Lung (tissue), 12 donors: ENCODE measurements around the gene LENG1. TPM values are rescaled to one million over a fixed set of nuclear protein-coding genes. Genes with fewer than 3 reads are reported as not detected.

ENCODE experiments used
- ATAC-seq: fragments of 200-7000 bp; cut with Tn5 transposase; one replicate; pipeline ENCODE4 v1.9.1; 2020; ENCODE audit warnings: moderate number of reproducible peaks; ENCODE audit not compliant: insufficient read depth, low FRiP score
- DNase-seq, 3 donors: peaks; one replicate each; pipeline ENCODE4 v3.0.0-alpha.2; 2013 to 2017
- H3K27ac ChIP-seq, 2 donors: one replicate each; pipeline ENCODE4 v1.5.1; 2013; ENCODE audit warnings: mild to moderate bottlenecking in 2 of 2, moderate library complexity in 2 of 2, control low read depth in 1 of 2, inconsistent platforms in 1 of 2, low read depth in 1 of 2, low read length in 1 of 2
- H3K27me3 ChIP-seq, 3 donors: one replicate each; pipeline ENCODE4 v1.5.1; 2013; ENCODE audit warnings: low read length in 2 of 3; ENCODE audit not compliant: control insufficient read depth in 3 of 3, insufficient read depth in 3 of 3
- H3K36me3 ChIP-seq, 4 donors: one replicate each; pipeline ENCODE4 v1.5.1; 2013; ENCODE audit warnings: low read length in 4 of 4, mild to moderate bottlenecking in 1 of 4, moderate library complexity in 1 of 4; ENCODE audit not compliant: control insufficient read depth in 4 of 4, insufficient read depth in 4 of 4
- H3K4me1 ChIP-seq, 5 donors: one replicate each; pipeline ENCODE4 v1.5.1; 2013; ENCODE audit warnings: low read length in 5 of 5, mild to moderate bottlenecking in 2 of 5, moderate library complexity in 1 of 5; ENCODE audit not compliant: control insufficient read depth in 5 of 5, insufficient read depth in 5 of 5
- H3K4me3 ChIP-seq: one replicate; pipeline ENCODE4 v1.5.1; 2013; ENCODE audit warnings: mild to moderate bottlenecking, control low read depth, moderate library complexity
- H3K9ac ChIP-seq, 2 donors: one replicate each; pipeline ENCODE4 v1.5.1; 2013; ENCODE audit warnings: low read length in 2 of 2, control low read depth in 1 of 2; ENCODE audit not compliant: insufficient read depth in 1 of 2
- H3K9me3 ChIP-seq, 4 donors: one replicate each; pipeline ENCODE4 v1.5.1; 2013; ENCODE audit warnings: low read length in 3 of 4, mild to moderate bottlenecking in 1 of 4, moderate library complexity in 1 of 4; ENCODE audit not compliant: control insufficient read depth in 4 of 4, insufficient read depth in 3 of 4
- WGBS, 2 donors: extraction: QIAGEN DNeasy Blood & Tissue Kit; methylation state at CpG; one replicate each; pipeline ENCODE4 v1.1.7; 2013; 5-methylcytosine and 5-hydroxymethylcytosine counted together
- polyA plus RNA-seq, 2 donors: library from polyadenylated mRNA; stranded (reverse); fragments of 200-250 nt; gene quantifications; one replicate each; pipeline ENCODE4 v1.2.1, GENCODE V29; 2013
- total RNA-seq, 2 donors: library from RNA; depleted of rRNA in 1 of 2; stranded (reverse); fragments of >200 nt in 1 of 2; gene quantifications; one replicate each; pipeline ENCODE4 v1.2.1, GENCODE V29; 2014 to 2021
- TF ChIP-seq, protein P1 (sequence below): IDR thresholded peaks from 2 replicates; pipeline ENCODE4 v1.5.1; 2012; ENCODE audit warnings: mild to moderate bottlenecking; ENCODE audit errors: control extremely low read depth, extremely low read depth
- donor health status: control.
- donor health status: control.
- donor health status: Bipolar disorder and iron deficiency.
- donor health status: healthy.
- donor health status: DM: yes; HTN: yes; CAD: no.

The LENG1 gene
- total and polyA plus RNA-seq, 4 donors, result 3.8 to 17.1 (median 8.2) TPM

DNA sequence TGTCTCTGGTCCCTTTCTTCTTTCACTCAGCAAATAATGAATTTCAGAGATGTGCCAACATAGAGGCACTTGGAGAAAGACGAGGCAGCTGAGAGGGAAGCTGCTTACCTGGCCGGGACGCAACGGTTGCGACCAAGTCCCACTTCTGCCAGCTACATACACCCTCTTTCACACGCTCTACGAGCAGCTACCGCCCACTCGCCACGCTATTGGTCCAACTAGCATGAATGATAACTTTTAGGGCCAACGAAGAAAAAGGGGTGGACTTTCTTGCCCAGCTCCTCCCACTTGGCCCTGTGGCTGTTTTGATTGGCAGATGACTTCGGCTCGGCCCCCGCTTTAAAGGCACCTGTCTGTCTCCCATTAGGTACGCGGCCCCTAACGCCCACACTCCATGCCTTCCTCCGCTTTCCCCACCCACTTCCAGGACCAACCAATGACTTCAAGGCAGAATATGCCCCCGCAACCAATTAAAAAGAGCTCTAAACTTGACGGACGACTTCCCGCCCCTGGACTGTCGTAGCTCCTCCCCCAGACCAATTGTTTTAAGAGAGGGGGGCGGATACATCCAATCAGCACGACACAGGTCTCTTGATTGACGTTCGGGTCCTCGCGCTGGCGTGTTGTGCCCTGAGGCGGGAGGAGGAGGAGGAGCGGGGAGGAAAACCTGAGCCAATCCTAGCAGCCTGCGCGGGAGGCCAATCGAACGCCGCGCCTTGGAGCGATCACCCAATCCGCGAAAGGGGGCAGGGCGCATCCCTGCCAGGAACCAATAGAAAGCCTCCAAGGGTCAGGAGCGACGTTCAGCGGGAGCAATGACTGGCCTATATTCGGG is 22.4 kb downstream of the LENG1 start:
- peaks cover 0 to 31% (median 16%) of the 10 kb centered on the region in 5 donors for H3K4me1 ChIP-seq
- peak overlapping the region; percentile 38 to 61 for H3K27ac ChIP-seq
- no peak overlapping the region for H3K4me3 ChIP-seq
- H3K9ac ChIP-seq, result peak overlapping the region in 1 of 2 donors; percentile 50
- TF ChIP-seq, protein P1, sequence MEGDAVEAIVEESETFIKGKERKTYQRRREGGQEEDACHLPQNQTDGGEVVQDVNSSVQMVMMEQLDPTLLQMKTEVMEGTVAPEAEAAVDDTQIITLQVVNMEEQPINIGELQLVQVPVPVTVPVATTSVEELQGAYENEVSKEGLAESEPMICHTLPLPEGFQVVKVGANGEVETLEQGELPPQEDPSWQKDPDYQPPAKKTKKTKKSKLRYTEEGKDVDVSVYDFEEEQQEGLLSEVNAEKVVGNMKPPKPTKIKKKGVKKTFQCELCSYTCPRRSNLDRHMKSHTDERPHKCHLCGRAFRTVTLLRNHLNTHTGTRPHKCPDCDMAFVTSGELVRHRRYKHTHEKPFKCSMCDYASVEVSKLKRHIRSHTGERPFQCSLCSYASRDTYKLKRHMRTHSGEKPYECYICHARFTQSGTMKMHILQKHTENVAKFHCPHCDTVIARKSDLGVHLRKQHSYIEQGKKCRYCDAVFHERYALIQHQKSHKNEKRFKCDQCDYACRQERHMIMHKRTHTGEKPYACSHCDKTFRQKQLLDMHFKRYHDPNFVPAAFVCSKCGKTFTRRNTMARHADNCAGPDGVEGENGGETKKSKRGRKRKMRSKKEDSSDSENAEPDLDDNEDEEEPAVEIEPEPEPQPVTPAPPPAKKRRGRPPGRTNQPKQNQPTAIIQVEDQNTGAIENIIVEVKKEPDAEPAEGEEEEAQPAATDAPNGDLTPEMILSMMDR, result no peak
- no peaks in the 10 kb centered on the region for H3K27me3 ChIP-seq
- DNase-seq (peak; percentile 100), ATAC-seq (peak; percentile 92)
- WGBS, 2 donors, result 0 to 1% methylated on average over 45 to 46 of the region's 46 CpGs
- no peaks in the 10 kb centered on the region for H3K9me3 ChIP-seq
- peaks cover 0 to 13% (median 7%) of the 10 kb centered on the region in 4 donors for H3K36me3 ChIP-seq

- no peak overlapping the region for H3K4me3 ChIP-seq
- TF ChIP-seq, protein P1, result no peak
- peak overlapping the region; percentile 26 to 50 for H3K9ac ChIP-seq
- ATAC-seq (no peak), DNase-seq (no peak)
- peaks cover 3 to 19% (median 9%) of the 10 kb centered on the region in 4 donors for H3K36me3 ChIP-seq
- peaks cover 0 to 31% (median 16%) of the 10 kb centered on the region in 5 donors for H3K4me1 ChIP-seq
- H3K9me3 ChIP-seq, result no peaks in the 10 kb centered on the region
- no peaks in the 10 kb centered on the region for H3K27me3 ChIP-seq
- peak overlapping the region; percentile 38 to 61 for H3K27ac ChIP-seq
- 4 to 5% methylated on average over 30 of the region's 30 CpGs for WGBS, 2 donors
Measured at GRCh38 chr19:54136086-54136863, 23.2 kb downstream of the LENG1 start.

DNA sequence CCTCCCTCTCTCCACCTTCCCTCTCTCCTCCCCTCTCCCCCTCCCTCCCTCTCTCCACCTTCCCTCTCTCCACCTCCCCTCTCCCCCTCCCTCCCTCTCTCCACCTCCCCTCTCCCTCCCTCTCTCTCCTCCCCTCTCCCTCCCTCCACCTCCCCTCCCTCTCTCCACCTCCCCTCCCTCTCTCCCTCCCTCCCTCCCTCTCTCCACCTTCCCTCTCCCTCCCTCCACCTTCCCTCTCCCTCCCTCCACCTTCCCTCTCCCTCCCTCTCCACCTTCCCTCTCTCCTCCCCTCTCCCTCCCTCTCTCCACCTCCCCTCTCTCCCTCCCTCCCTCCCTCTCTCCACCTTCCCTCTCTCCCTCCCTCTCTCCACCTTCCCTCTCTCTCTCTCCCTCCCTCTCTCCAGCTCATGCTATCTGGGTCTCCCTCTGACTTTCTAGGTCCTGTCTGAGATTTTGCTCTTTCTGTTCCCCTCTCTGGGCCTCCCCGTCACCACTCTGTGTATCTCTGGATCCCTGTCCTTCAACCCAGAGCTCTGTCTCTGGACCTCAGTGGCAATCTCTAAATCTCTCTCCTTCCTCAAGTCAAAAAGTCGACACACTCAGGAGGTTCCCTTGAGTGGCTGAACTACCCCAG is 25.4 kb downstream of the LENG1 start:
- Histone ChIP-seq H3K4me1 (peaks cover 0 to 16% (median 9%) of the 10 kb centered on the region in 5 donors), H3K27ac (no peak overlapping the region), H3K9ac (no peak overlapping the region), H3K9me3 (no peaks in the 10 kb centered on the region), H3K27me3 (no peaks in the 10 kb centered on the region), H3K36me3 (peaks cover 3 to 22% (median 16%) of the 10 kb centered on the region in 4 donors), H3K4me3 (no peak overlapping the region)
- TF ChIP-seq, protein P1, result no peak
- ATAC-seq, result no peak
- WGBS, 2 donors, result 71 to 78% methylated on average over 2 of the region's 2 CpGs
- DNase-seq, result no peak
